NCI-H1048 (cell line): Measurements from ENCODE around the gene LRCH1.
"Not testable (repeated sequence)": the region's sequence is repeated elsewhere in the genome, so short reads cannot be mapped to it uniquely, and the experiment has no call there.

Experiments
- DNase-seq: peaks from one replicate; lab custom pipeline; 2025; lab: John Stamatoyannopoulos, UW

LRCH1 gene

GRCh38 chr13:46753137-46753536 is 200.2 kb downstream of the LRCH1 start:
- no peak for DNase-seq

- DNase-seq, result no peak
These were observed 200.9 kb downstream of the LRCH1 start for GRCh38 chr13:46753917-46754316.

GRCh38 chr13:46754812-46755211 is 201.8 kb downstream of the LRCH1 start:
- no peak for DNase-seq

DNA sequence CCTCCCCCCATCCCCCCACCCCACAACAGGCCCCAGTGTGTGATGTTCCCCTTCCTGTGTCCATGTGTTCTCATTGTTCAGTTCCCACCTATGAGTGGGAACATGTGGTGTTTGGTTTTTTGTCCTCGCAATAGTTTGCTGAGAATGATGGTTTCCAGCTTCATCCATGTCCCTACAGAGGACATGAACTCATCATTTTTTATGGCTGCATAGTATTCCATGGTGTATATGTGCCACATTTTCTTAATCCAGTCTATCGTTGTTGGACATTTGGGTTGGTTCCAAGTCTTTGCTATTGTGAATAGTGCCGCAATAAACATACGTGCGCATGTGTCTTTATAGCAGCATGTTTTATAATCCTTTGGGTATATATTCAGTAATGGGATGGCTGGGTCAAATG is 202.5 kb downstream of the LRCH1 start:
- DNase-seq, result not testable (repeated sequence)

GRCh38 chr13:46756977-46757376 is 204.0 kb downstream of the LRCH1 start:
- no peak for DNase-seq

DNA sequence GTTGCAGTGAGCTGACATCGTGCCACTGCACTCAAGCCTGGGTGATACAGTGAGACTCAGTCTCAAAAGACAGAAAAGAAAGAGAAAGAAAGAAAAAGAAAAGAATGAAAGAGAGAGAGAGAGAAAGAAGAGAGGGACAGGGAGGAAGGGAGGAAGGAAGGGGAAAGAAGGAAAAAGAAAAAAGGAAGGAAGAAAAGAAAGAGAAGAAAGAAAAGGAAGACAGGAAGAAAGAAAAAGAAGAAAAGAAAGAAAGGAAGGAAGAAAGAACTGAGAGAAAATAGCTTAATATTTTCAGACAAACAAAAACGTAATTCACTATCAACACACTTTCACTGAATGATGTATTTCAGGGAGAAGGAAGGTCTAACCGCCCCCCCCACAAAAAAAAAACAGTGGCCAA is 204.7 kb downstream of the LRCH1 start:
- DNase-seq, result no peak

DNA sequence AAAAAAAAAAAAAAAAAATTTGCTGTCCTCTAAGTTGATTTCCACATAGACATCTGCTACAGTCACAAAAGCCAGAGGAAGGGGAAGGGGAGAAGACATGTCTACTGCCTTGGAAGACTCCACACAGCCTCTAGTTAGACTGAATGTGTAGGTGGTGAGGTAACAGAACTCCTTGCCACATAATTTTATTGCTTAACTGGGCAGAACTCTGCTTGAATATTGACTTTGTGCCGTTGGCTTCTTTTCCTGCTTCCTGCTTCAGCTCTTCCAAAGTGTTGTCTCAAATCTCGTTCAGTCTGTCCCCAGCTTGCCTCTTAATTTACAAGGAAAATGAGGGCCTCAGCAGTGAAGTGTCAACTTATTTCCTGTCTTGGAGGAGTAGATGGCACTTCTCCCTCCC is 206.9 kb downstream of the LRCH1 start:
- no peak for DNase-seq

GRCh38 chr13:46761174-46761573 is 208.2 kb downstream of the LRCH1 start:
- DNase-seq, result no peak

DNA sequence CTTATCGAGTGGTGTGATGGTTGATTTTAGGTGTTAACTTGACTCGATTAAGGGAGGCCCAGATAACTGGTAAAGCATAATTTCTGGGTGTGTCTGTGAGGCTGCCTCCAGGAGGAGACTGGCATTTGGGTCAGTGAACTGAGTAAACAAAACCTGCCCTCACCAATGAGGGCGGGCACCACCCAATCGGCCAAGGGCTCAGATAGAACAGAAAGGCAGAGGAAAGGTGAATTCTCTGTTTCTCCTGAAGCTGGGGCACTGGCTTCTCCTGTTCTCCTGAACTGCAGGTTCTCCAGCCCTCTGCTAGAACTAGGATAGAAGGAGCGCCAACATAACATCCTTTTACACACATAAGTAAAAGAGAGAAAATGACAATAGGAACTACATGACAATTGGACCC is 208.9 kb downstream of the LRCH1 start:
- DNase-seq, result no peak

DNA sequence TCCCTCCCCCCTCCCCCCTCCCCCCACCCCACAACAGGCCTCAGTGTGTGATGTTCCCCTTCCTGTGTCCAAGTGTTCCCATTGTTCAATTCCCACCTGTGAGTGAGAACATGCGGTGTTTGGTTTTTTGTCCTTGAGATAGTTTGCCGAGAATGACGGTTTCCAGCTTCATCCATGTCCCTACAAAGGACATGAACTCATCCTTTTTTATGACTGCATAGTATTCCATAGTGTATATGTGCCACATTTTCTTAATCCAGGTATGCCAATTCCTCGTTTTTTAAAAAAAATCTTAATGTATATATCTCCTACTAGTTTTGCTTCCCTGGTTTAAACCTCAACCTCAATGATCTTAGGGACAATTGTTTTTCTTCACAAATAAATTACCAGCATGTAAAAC is 217.0 kb downstream of the LRCH1 start:
- not testable (repeated sequence) for DNase-seq

- no peak for DNase-seq
These were observed 218.7 kb downstream of the LRCH1 start for GRCh38 chr13:46771693-46772092.

- no peak for DNase-seq
These were observed 220.6 kb downstream of the LRCH1 start for GRCh38 chr13:46773541-46773940.

- no peak for DNase-seq
These were observed 222.6 kb downstream of the LRCH1 start for GRCh38 chr13:46775385-46776107.

- DNase-seq, result no peak
These were observed 225.1 kb downstream of the LRCH1 start for GRCh38 chr13:46778095-46778494.

GRCh38 chr13:46778890-46779289 is 225.9 kb downstream of the LRCH1 start:
- DNase-seq, result no peak

- no peak for DNase-seq
These were observed 229.1 kb downstream of the LRCH1 start for GRCh38 chr13:46782066-46782465.

DNA sequence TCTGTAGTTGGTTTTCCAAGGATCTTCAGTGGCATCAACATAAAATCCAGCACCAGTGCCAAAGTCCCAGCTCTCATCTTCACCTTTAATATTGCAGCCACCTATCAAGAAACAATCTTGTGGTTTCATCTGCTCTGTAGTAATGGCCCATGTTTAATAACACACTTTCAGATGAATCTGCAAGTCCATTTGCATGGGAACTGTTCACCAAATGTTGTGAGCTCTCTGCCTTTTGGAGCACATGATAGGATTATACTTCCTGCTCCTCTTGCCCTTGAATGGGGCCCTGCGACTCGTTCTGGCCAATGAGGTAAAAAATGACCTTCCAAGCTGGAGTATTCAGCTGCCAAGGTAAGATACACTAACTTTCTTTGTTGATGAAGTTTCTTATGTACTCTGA is 229.7 kb downstream of the LRCH1 start:
- no peak for DNase-seq

GRCh38 chr13:46783504-46783903 is 230.5 kb downstream of the LRCH1 start:
- DNase-seq, result no peak

GRCh38 chr13:46795321-46795720 is 242.4 kb downstream of the LRCH1 start:
- no peak for DNase-seq

DNA sequence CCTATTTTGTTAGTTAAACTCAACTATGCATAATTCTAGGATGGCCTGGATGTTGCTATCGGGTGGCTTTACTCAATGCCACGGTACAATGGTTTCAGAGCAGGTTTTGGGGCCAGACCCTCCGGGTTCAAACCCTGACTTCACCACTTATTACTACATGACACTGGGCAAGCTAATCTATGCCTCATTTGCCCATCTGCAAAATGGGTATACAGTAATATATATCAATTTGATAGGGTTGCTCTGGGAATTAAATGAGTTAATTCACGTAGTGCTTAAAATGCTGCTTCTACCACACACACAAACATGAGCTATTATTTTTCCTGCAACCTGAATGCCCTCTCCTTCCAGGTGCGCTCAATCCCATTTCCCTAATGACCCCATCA is 243.2 kb downstream of the LRCH1 start:
- DNase-seq, result no peak

DNA sequence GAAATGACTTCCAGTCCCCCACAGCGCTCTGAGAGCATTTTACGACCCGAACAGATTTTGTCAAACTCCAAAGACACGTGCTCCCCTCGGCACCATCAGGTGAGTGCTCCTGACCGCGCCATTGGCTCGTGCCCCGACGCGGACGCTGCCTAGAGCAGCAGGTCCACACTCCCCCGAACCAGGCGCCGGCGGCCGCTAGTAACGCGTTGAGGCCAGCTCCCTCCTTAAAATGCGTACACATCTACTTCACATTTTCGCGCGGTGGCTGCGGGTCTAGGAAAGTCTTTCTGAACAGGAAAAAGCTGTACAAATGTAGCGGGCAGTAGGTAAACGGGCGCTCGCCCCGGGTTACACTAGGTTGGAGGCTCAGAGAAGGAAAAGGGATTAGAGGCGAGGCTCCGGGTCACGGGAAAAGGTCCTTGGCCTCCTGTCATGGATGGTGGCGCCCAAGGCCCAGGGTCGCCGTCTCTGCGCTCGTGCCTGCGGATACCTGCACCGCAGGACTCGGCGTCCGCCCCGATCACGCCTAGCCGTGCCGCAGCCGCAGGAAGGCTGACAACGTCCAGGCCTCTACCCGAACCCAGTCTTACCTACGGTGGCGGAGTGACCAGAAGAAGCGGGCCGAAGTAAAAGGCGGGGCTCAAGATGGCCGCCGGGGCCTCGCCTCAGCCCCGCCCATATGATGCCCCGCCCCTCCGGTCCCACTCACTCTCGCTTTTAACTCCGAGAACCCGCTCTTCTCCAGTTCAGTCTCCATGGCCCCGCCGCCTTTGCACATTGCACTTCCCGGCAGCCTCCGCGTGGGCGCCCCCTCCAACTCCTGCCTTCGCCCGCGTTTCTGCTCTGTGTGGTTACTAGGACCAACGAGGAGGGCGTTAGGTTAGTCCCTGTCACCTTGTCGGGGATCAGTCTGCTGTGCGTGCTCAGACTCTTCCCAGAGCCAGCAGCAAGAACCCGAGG is 243.8 kb downstream of the LRCH1 start, which contains the start of gene ESD:
ESD (minus strand) TSS at position 647 of the 960 bp plus-strand sequence. CDS start 5,748 bp downstream, outside the sequence.
- DNase-seq, result peak; percentile 47

DNA sequence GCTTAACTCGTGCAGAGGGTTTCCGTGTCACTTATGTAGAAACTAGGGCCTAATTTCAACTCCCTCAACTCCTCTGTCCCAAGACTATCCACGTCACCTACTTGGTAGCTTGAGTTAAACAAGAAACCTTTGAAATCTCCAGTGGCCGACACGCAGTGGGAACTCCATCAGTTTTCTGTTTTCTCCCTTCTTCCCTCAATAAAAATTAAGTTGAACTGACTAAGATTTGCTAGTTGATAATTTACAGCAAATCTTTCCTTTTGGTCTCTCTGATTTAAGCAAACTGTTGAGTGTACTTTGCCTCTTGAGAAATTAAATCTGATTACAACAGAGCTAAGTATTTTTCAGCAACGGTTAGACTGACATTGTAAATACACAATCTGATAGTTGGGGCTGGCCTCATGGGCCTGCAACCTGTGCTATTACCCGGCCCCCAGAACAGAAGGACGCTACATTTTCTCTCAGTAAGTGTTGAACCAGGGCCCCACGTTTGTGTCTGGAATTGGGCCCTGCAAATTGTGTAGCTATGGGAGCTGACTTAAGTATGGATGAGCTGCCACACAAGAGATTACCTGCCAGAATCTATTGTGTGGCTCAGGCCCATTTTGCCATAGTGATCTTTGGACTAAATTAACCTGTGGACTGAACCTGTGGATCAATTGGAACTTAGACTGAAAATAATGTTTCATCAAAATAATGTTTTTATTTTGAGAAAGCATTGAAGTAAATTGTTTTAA is 244.7 kb downstream of the LRCH1 start:
- no peak for DNase-seq
